ENCODE measurements around the gene NPL. TPM values are rescaled to one million over a fixed set of nuclear protein-coding genes. Genes with fewer than 3 reads are reported as not detected.

The NPL gene
- total RNA-seq, 1 experiment from 2014 or later = 2.4 TPM

DNA sequence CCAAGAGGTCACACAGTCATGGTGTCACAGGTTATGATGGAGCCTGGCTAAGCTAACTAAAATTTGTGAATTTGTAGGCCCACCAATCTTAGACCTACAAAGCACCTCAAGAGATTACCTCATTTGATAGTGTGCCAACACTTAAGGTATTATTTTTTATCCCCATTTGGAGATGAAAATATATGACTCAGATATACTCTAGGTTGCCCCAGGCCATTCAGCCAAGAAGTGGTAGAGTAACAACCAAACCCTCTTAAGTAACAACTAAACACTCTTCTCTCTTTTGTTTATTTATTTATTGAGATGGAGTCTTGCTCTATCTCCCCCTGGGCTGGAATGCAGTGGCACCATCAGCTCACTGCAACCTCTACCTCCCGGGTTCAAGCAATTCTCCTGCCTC lies 14.3 kb downstream of the NPL start:
- H3K4me1 ChIP-seq (ENCODE audit: insufficient read depth, low read length) = peaks cover 2% of the 10 kb centered on the region; the same call in 1 of the 2 replicates
- no peaks in the 10 kb centered on the region; the same call in 1 of the 2 replicates for H3K27me3 Mint-ChIP-seq (ENCODE audit: low read depth)
- H3K18ac ChIP-seq (ENCODE audit: insufficient read length, low read depth, low read length) = no peak overlapping the region
- no peak overlapping the region for H3K14ac ChIP-seq (ENCODE audit: insufficient read depth, low read length)
- no peaks in the 10 kb centered on the region; a peak in 1 of 7 replicates for H3K36me3 Mint-ChIP-seq (ENCODE audit: insufficient read depth in 1 of 3, low read depth in 3 of 3)
- no peaks in the 10 kb centered on the region for H4K20me1 ChIP-seq (ENCODE audit: control insufficient read depth, insufficient read depth, insufficient read length)
- no peak overlapping the region for H2BK12ac ChIP-seq (ENCODE audit: insufficient read length, low read depth, low read length)
- no peaks in the 10 kb centered on the region for H3K23me2 ChIP-seq (ENCODE audit: insufficient read length, low read depth, low read length, poor library complexity, severe bottlenecking)
- no peak overlapping the region for H2BK5ac ChIP-seq (ENCODE audit: insufficient read length, low read length)
- H3K4me1 Mint-ChIP-seq = peaks cover 27 to 32% of the 10 kb centered on the region in 2 experiments
- no peaks in the 10 kb centered on the region for H3K79me2 ChIP-seq (ENCODE audit: insufficient read depth, low read length)
- no peak overlapping the region for H3K23ac ChIP-seq (ENCODE audit: insufficient read length, low read depth, low read length)
- no peaks in the 10 kb centered on the region for H3K79me1 ChIP-seq (ENCODE audit: insufficient read depth, low read depth, low read length, poor library complexity, severe bottlenecking)
- no peak overlapping the region for H4K5ac ChIP-seq (ENCODE audit: insufficient read length, low read depth, low read length)
- H2AK5ac ChIP-seq (ENCODE audit: insufficient read length, low read length) = no peak overlapping the region
- no peak overlapping the region for H2BK15ac ChIP-seq (ENCODE audit: low read depth, low read length)
- H3K27ac ChIP-seq (ENCODE audit: insufficient read length, low read depth, low read length) = no peak overlapping the region
- H2BK20ac ChIP-seq (ENCODE audit: low read depth, low read length, poor library complexity, severe bottlenecking) = no peak overlapping the region
- H4K91ac ChIP-seq (ENCODE audit: insufficient read length, low read depth, low read length) = no peak overlapping the region
- no peak overlapping the region for H2BK120ac ChIP-seq (ENCODE audit: low read depth, low read length, poor library complexity, severe bottlenecking)
- DNase-seq = no peak
- H4K8ac ChIP-seq (replicated peaks; ENCODE audit: insufficient read length, low read depth, low read length) = no peak overlapping the region
- H3K9ac ChIP-seq (ENCODE audit: extremely low read depth, insufficient read length, low read length) = no peak overlapping the region
- H3K9me3 Mint-ChIP-seq = no peaks in the 10 kb centered on the region
- H3T11ph ChIP-seq (ENCODE audit: low read length) = no peak overlapping the region
- H3K27ac Mint-ChIP-seq = no peak overlapping the region
- H3K4me3 Mint-ChIP-seq = no peak overlapping the region
- H3K27me3 ChIP-seq (ENCODE audit: insufficient read depth, low read length) = no peaks in the 10 kb centered on the region
- no CpG with 5 or more reads among the region's 1 CpG for WGBS (ENCODE audit: extremely low coverage, insufficient read length, low lambda C conversion rate)
- H3K4ac ChIP-seq (ENCODE audit: low read depth, low read length) = no peak overlapping the region
- TF ChIP-seq, protein P1, sequence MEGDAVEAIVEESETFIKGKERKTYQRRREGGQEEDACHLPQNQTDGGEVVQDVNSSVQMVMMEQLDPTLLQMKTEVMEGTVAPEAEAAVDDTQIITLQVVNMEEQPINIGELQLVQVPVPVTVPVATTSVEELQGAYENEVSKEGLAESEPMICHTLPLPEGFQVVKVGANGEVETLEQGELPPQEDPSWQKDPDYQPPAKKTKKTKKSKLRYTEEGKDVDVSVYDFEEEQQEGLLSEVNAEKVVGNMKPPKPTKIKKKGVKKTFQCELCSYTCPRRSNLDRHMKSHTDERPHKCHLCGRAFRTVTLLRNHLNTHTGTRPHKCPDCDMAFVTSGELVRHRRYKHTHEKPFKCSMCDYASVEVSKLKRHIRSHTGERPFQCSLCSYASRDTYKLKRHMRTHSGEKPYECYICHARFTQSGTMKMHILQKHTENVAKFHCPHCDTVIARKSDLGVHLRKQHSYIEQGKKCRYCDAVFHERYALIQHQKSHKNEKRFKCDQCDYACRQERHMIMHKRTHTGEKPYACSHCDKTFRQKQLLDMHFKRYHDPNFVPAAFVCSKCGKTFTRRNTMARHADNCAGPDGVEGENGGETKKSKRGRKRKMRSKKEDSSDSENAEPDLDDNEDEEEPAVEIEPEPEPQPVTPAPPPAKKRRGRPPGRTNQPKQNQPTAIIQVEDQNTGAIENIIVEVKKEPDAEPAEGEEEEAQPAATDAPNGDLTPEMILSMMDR (conservative IDR thresholded peaks at IDR 0.05) = no peak
- H2AFZ ChIP-seq (ENCODE audit: low read length) = no peak overlapping the region
- H3K56ac ChIP-seq (ENCODE audit: insufficient read length, low read depth, low read length) = no peak overlapping the region
- no peaks in the 10 kb centered on the region for H3K9me3 ChIP-seq (ENCODE audit: control insufficient read depth, low read depth, low read length)
- H3K4me2 ChIP-seq (ENCODE audit: insufficient read depth, insufficient read length, low read length) = no peak overlapping the region
